Myocyte (in vitro differentiated cells): ENCODE results near the gene CYBB. TPM values are rescaled to one million over a fixed set of nuclear protein-coding genes. Genes with fewer than 3 reads are reported as not detected.
"Not testable (repeated sequence)": the region's sequence is repeated elsewhere in the genome, so short reads cannot be mapped to it uniquely, and the experiment has no call there.

Experiments used
- DNase-seq: peaks from one replicate; pipeline ENCODE4 v3.0.0-alpha.2; 2012; ENCODE audit warnings: low read depth
- polyA plus RNA-seq: library from polyadenylated mRNA; unstranded; fragments of >200 nt; gene quantifications from one replicate; pipeline ENCODE4 v1.2.1, GENCODE V29; 2012; ENCODE audit warnings: missing spikeins
- total RNA-seq: library from RNA; depleted of rRNA; stranded (reverse); fragments of >200 nt; gene quantifications from 2 replicates; pipeline ENCODE4 v1.2.3, GENCODE V29; 2014

The CYBB gene
- total RNA-seq, result 0.05 and 0.08 TPM in 2 replicates
- polyA plus RNA-seq, result 0.04 TPM

GRCh38 chrX:37779857-37780256, at the start of gene CYBB:
CYBB (plus strand) TSS chrX:37780059; CDS start chrX:37780078, 19 bp downstream.
- DNase-seq, result no peak

DNA sequence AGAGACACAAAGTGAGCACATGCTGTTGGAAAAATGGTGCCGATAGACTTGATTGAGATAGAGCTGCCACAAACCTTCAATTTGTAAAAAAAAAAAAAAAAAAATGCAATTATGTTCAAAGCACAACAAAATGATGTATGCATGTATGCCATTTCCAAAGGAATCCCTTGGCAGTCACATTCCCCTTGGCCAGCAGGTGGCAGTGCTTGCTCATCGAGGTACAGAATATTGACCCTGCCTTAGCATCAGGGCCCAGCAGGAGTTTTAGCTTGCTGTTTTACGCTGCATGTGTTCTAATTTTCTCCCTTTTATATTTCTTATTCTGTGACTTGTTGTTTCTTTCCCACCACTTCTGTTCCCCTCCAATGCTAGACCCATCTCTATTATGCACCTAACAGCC, 34.5 kb upstream of the CYBB start:
- peak; percentile 56 for DNase-seq

DNA sequence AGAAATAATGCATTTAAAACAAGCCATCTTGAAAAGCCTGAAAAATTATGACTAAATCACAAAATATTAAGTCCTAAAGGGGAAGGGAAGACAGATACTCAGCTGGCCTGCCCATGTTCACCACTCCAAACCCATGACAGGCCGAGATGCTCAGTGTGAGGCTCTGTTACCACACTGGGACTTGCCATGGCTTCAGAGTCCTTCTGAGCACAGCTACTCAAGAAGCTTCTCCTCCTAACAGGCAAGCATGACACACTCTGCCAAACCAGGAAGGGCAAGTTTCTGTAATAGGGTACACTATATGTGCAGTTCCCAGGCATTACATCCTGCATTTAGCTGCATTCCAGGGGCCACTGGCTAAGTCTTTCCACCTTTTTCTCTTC, 34.0 kb upstream of the CYBB start:
- no peak for DNase-seq

DNA sequence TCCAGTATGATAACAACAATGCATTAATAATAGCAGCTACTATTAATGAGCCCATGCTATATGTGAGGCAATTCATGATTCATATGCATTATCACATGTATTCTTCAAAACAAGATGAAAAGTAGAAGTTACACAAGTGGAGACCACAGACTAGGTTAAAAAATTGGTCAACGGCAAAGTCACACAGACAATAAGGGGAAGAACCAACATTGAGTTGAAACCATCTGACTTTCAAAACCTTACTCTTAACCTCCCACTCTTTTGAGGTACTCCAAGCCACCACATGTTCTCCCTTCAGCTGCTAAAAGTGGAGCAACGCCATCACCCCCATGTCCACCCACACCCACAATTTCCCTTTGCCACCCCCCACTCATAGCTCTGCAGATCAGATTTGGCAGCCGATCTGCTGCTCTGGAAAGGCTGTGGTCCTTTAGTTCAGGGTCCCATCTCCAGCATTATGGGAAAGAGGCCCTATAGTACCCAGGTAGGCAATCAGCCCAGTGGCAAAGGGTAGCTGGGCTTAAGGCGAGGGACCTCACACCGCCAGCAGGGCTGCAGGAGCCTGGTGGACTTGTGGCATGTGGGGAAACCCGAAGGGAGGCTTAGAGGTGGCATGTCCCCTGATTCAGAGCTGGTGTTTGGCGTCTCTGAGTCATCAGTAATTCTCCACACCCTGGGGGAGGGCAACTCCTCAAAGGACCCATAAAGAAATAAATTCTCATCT, 33.5 kb upstream of the CYBB start:
- peak; percentile 18 for DNase-seq

DNA sequence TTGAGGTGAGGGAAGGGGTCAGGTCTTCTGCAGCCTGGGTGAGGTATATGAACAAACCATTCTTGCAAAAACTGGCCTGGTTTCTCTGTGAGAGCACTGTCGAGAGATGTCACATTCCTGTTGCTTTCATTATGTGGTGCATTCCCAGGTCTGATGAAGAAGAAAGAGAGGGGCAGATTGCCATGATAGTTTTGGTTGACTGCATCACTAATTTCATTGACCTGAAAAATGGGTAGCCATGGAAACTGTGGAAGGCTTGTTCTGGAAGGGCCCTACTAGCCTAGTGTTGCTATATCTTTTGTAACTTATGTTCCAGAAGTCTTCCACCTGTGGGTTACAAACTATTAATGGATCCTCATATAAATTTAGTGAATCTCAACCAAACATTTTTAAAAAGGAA, 32.9 kb upstream of the CYBB start:
- DNase-seq, result no peak

DNA sequence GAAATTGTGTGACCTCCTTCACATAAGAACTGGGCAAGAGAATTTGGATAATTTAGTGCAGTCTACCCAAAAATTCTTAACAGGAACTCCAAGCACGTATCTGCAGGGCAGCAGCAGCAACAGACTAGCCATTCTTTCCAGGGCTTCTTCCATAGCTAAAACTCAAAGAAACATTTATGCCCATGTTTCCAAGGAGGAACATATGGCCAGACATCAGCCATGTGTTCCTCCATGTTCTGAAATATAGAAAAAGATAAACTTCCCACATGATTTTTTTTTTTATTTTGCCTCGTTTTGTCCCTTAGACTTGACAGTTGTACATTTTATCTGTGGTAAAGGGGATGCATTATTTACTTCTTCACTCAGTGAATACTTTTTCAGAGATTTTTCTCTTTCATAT, 27.6 kb upstream of the CYBB start:
- DNase-seq, result no peak

GRCh38 chrX:37752936-37753335, 26.9 kb upstream of the CYBB start:
- DNase-seq, result no peak

GRCh38 chrX:37753384-37753783, 26.5 kb upstream of the CYBB start:
- no peak for DNase-seq

DNA sequence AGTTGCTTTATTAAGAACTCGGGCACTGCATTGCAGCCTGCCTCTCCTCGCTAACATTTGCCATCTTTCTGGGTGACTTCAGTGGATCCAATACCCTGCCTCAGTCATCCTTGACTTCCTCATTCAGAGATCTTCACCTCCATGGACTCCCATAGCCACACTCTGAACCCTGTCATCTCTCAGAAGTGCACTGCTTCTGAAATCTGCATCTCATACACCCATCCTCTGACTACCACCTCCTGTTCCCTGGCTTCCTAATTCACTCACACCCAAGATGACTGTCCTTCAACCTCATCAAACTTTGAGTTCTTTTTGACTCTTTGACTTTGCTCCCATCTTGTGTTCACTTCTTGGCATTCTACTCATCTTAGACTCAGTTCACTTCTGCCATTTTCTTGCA, 25.3 kb upstream of the CYBB start:
- no peak for DNase-seq

DNA sequence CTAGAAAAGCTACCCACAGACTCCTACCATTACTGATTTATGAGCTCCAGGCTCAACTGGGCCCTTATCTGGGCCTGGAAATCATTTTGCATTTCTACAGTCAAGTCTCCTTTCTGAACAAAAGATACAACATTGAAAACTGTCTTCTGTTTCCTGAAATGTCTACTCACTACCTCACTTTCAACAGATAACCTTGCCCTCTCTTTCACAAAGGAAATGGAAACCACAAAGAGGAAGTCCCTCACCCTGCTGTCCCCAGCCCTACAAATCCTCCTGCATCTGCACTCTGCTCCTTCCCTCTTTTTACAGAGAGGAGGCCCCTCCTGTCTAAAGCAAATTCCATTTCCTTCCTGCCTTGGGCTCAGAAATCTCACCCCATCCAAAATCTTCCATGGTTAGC, 24.8 kb upstream of the CYBB start:
- no peak for DNase-seq

DNA sequence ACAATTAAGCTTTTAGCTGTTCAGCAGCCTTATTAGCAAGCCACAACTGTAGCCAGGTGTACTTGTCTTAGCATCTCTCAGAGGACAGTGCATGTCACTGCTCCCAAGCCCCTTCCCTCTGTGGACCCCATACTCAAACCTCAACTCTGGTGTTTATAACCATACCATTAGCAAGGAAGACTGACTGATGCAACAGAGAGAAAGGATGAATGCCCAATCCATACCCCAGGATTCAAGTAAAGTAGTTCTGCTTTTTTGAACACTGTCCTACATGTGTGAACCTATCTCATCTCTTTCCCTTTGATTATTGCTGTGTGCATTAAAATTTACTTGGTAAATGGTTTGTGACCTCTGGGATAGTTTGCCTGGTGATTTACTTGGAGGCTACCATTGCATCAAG, 22.8 kb upstream of the CYBB start:
- DNase-seq, result no peak

DNA sequence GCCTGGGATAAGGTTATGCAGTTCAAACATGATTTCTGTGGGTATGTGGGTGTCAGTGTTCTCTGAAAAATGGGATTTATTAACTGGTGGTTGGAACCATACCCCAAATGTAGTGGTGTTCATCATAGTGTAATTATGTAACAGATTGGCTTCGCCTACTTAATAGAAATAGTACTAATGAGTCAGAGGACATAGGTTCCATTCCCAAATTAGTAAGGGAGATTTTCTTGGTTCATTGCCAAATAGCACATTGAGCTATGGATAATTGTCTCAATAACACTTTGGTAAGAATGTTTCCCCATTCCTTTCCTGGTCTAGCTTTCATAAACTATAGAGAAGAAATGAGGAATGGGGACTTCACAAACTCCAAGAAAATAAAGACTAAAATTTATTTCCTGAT, 20.5 kb upstream of the CYBB start:
- DNase-seq, result no peak

DNA sequence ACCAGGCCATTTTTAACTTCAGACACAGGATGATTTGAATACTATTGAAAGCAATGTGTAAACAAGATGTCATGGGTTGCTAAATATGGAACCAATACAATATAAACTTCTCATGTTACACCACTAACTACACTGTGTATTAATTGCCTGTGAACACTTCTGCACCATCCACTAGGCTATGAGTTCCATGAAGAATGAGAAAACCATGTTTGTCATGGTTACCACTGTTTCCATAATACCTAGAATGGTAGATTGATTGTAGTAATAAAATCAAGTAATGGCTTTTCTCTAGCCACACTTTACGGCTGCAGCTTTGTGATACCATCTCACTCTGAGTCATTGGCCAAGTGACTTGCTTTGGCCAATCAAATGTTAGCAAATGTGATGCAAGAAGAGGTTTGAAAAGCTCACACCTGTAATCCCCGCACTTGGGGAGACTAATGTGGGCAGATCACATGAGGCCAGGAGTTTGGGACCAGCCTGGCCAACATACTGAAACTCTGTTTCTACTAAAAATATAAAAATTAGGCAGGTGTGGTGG, 19.9 kb upstream of the CYBB start:
- no peak for DNase-seq

GRCh38 chrX:37763400-37763799, 16.5 kb upstream of the CYBB start:
- DNase-seq, result no peak

GRCh38 chrX:37765507-37765906, 14.4 kb upstream of the CYBB start:
- peak; percentile 67 for DNase-seq

DNA sequence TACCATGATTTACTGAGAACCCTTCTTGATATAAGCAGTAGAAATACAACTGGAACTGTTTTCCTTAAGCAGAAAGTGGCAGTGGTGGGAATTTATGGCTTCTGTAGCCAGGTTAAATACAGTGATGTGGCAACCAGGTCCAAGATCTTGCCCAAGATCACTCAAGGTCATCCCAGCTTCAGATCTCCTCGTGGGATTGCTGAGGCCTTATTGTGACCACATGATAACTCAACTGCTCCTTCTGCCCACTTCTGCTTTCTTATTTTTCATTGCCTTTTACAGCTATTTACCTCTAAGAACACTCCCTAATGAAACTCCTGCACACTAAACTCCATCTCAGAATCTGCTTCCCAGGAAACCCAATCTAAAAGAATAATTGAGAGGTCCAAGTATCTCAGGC, 12.4 kb upstream of the CYBB start:
- no peak for DNase-seq

DNA sequence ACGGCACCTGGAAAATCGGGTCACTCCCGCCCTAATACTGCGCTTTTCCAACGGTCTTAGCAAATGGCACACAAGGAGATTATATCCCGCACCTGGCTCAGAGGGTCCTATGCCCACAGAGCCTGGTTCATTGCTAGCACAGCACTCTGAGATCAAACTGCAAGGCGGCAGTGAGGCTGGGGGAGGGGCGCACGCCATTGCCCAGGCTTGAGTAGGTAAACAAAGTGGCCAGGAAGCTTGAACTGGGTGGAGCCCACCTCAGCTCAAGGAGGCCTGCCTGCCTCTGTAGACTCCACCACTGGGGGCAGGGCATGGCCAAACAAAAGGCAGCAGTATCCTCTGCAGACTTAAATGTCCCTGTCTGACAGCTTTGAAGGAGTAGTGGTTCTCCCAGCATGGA, 11.0 kb upstream of the CYBB start:
- not testable (repeated sequence) for DNase-seq

- no peak for DNase-seq
Observed at GRCh38 chrX:37776283-37776986, 3.4 kb upstream of the CYBB start.

DNA sequence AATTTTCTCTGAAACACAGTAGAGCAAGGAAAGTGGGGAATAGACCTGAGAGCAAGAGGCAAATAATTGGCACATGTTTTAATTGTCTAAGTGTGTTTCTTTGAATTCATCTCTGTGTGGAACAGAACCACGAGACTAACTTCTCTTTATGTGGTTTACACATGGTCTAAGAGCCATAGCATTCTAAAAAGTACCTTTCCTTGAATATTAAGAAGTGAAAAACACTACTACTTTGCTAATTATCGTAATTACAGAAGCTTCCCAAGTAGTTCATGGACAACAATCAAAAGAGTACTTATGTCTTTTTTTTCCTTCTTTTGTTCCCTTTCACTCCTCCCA, 2.9 kb upstream of the CYBB start:
- DNase-seq, result no peak

DNA sequence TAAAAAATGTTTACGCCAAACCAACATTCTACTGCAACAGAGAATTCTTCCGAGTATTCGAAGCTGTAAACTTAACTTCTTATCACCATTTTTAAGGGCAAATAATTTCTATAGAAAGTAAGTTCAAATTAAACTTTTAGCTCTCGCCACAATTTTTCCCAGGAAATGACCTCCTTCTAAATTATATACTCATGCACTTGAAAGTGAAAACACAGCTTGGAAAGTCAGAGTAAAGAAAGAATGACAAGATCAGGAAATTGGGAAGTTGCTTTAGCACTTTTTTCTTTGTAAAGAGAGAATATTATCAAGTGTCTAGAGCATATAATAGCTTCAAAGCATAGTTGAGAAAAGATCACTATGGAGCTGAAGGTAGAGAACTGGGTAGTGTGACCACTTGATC, 1.2 kb downstream of the CYBB start:
- no peak for DNase-seq

- no peak for DNase-seq
Observed at GRCh38 chrX:37781814-37782213, 2.0 kb downstream of the CYBB start.

DNA sequence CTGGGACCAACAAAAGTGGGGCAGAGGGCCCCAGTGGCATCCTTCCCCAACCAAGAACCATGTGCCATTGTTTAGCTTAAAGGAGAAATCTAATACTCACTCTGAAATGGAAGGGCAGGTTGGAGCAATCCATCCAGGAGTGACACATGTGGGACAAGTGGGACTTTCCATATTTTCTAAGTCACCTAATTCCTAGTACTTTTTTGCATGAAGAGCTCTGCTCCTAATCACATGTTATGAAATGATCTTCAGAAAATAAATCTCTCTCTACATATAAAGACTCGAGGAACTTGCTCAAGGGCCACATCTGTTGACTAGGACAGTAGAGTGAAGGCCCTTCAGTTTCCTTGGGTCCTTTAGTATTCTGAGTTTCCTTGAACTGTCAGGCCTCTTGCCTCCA, 2.5 kb downstream of the CYBB start:
- no peak for DNase-seq

DNA sequence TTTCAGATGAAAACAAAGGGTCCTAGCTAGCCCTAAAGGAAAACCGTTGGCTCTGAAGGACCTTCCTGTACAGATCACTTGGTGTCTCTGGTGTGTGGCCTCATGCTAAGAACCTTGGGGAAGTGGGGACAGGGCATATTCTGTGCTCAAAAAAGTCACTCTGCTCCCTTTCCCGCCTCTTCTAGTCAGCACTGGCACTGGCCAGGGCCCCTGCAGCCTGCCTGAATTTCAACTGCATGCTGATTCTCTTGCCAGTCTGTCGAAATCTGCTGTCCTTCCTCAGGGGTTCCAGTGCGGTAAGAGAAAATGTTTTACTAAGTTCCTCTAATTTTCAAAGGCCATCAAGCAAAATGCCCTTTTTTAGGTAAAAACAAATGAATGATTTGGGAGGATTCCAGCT, 3.4 kb downstream of the CYBB start:
- DNase-seq, result no peak
